Glutamatergic neuron (in vitro differentiated cells): ENCODE measurements around the gene ZACN. TPM values are rescaled to one million over a fixed set of nuclear protein-coding genes. Genes with fewer than 3 reads are reported as not detected.

ENCODE experiments used
- DNase-seq: peaks from one replicate; pipeline ENCODE4 v3.0.0; 2022
- H3K27ac Mint-ChIP-seq: one replicate; pipeline ENCODE4 v1.8.0; 2020; ENCODE audit warnings: mild to moderate bottlenecking, mixed read lengths, inconsistent platforms; ENCODE audit not compliant: unreplicated experiment
- H3K27me3 Mint-ChIP-seq: one replicate; pipeline ENCODE4 v1.8.0; 2020; ENCODE audit warnings: mild to moderate bottlenecking, moderate library complexity, mixed read lengths, inconsistent platforms; ENCODE audit not compliant: unreplicated experiment
- H3K36me3 Mint-ChIP-seq: one replicate; pipeline ENCODE4 v1.8.0; 2020; ENCODE audit warnings: mild to moderate bottlenecking, mixed read lengths, inconsistent platforms; ENCODE audit not compliant: unreplicated experiment
- H3K4me1 Mint-ChIP-seq: one replicate; pipeline ENCODE4 v1.8.0; 2020; ENCODE audit warnings: mild to moderate bottlenecking, low read depth, mixed read lengths, inconsistent platforms; ENCODE audit not compliant: unreplicated experiment
- H3K4me3 Mint-ChIP-seq: one replicate; pipeline ENCODE4 v1.8.0; 2020; ENCODE audit warnings: mild to moderate bottlenecking, mixed read lengths, inconsistent platforms; ENCODE audit not compliant: unreplicated experiment
- H3K9me3 Mint-ChIP-seq: one replicate; pipeline ENCODE4 v1.8.0; 2020; ENCODE audit warnings: mild to moderate bottlenecking, moderate library complexity, mixed read lengths, inconsistent platforms; ENCODE audit not compliant: unreplicated experiment
- CTCF ChIP-seq: fragments of 200-600 bp; sonication (generic); IDR thresholded peaks from one replicate; pipeline ENCODE4 v1.5.0; 2021; ENCODE audit not compliant: partially characterized antibody, unreplicated experiment
- total RNA-seq: library from RNA; stranded (reverse); fragmentation: NEBNext Ultra II Directional; extraction: Animal tissue kit (Norgen Biotek cat#: 25700); gene quantifications from one replicate; pipeline ENCODE4 v1.2.1, GENCODE V29; 2021; ENCODE audit not compliant: unreplicated experiment

Gene ZACN
- total RNA-seq, 1 donor from 2014 or later = 1.9 TPM

GRCh38 chr17:76122431-76123190, 43.6 kb downstream of the ZACN start:
- Mint-ChIP-seq H3K27me3 (peaks cover 7% of the 10 kb centered on the region), H3K36me3 (no peaks in the 10 kb centered on the region), H3K27ac (no peak overlapping the region), H3K4me1 (no peaks in the 10 kb centered on the region), H3K4me3 (no peak overlapping the region), H3K9me3 (peaks cover 6% of the 10 kb centered on the region)
- no peak for TF ChIP-seq CTCF
- DNase-seq = no peak

GRCh38 chr17:76123191-76123499, 44.2 kb downstream of the ZACN start:
- Mint-ChIP-seq H3K9me3 (peaks cover 6% of the 10 kb centered on the region), H3K27ac (no peak overlapping the region), H3K4me3 (no peak overlapping the region), H3K4me1 (no peaks in the 10 kb centered on the region), H3K27me3 (peaks cover 7% of the 10 kb centered on the region), H3K36me3 (no peaks in the 10 kb centered on the region)
- no peak for DNase-seq
- TF ChIP-seq CTCF = no peak

- Mint-ChIP-seq H3K27ac (no peak overlapping the region), H3K4me3 (no peak overlapping the region), H3K9me3 (peaks cover 6% of the 10 kb centered on the region), H3K27me3 (peaks cover 7% of the 10 kb centered on the region), H3K4me1 (no peaks in the 10 kb centered on the region), H3K36me3 (no peaks in the 10 kb centered on the region)
- no peak for TF ChIP-seq CTCF
- no peak for DNase-seq
Measured at GRCh38 chr17:76123749-76124581, 45.0 kb downstream of the ZACN start.

GRCh38 chr17:76124582-76125390, 45.8 kb downstream of the ZACN start:
- Mint-ChIP-seq H3K4me3 (no peak overlapping the region), H3K27ac (no peak overlapping the region), H3K36me3 (no peaks in the 10 kb centered on the region), H3K27me3 (peaks cover 5% of the 10 kb centered on the region), H3K9me3 (peaks cover 6% of the 10 kb centered on the region), H3K4me1 (no peaks in the 10 kb centered on the region)
- TF ChIP-seq CTCF = peak; percentile 17
- DNase-seq = no peak
